Measurements from ENCODE around the gene DNAAF3.
"Not testable (repeated sequence)": the region's sequence is repeated elsewhere in the genome, so short reads cannot be mapped to it uniquely, and the experiment has no call there.

The DNAAF3 gene

GRCh38 chr19:55174425-55175116 lies 8.2 kb upstream of the DNAAF3 start:
- no peak for TF ChIP-seq CTCF (IDR thresholded peaks at IDR 0.05; ENCODE audit: low read depth, low read length)
- H3K4me3 ChIP-seq (ENCODE audit: low read depth, low read length): no peak overlapping the region

GRCh38 chr19:55173714-55174409 lies 7.4 kb upstream of the DNAAF3 start:
- no peak for TF ChIP-seq CTCF (IDR thresholded peaks at IDR 0.05; ENCODE audit: low read depth, low read length)
- peak overlapping the region; percentile 53 for H3K4me3 ChIP-seq (ENCODE audit: low read depth, low read length)

- peak overlapping the region; percentile 53 for H3K4me3 ChIP-seq (ENCODE audit: low read depth, low read length)
- no peak for TF ChIP-seq CTCF (IDR thresholded peaks at IDR 0.05; ENCODE audit: low read depth, low read length)
These were observed 6.8 kb upstream of the DNAAF3 start for GRCh38 chr19:55173186-55173713.

- H3K4me3 ChIP-seq (ENCODE audit: low read depth, low read length): peak overlapping the region; percentile 53
- no peak for TF ChIP-seq CTCF (IDR thresholded peaks at IDR 0.05; ENCODE audit: low read depth, low read length)
These were observed 6.3 kb upstream of the DNAAF3 start for GRCh38 chr19:55172741-55173140.

GRCh38 chr19:55172318-55172717 lies 5.9 kb upstream of the DNAAF3 start:
- not testable (repeated sequence) for H3K4me3 ChIP-seq (ENCODE audit: low read depth, low read length)

- TF ChIP-seq CTCF (IDR thresholded peaks at IDR 0.05; ENCODE audit: low read depth, low read length): no peak
- H3K4me3 ChIP-seq (ENCODE audit: low read depth, low read length): no peak overlapping the region
These were observed 5.0 kb upstream of the DNAAF3 start for GRCh38 chr19:55171440-55171839.

GRCh38 chr19:55169136-55169535 lies 2.7 kb upstream of the DNAAF3 start:
- no peak for TF ChIP-seq CTCF (IDR thresholded peaks at IDR 0.05; ENCODE audit: low read depth, low read length)
- H3K4me3 ChIP-seq (ENCODE audit: low read depth, low read length): no peak overlapping the region

Data from WI38 (cell line).